NB4 (cell line): ENCODE results near the gene CYP46A1.

Experiments
- CTCF ChIP-seq: IDR thresholded peaks from one replicate; pipeline ENCODE4 v1.5.1; 2012; ENCODE audit warnings: low read depth, low read length
- MAX ChIP-seq: IDR thresholded peaks from 2 replicates; pipeline ENCODE4 v1.6.1; 2011; ENCODE audit warnings: low read depth, low read length
- POLR2A ChIP-seq: IDR thresholded peaks from 2 replicates; pipeline ENCODE4 v1.6.1; 2011; ENCODE audit warnings: mild to moderate bottlenecking; ENCODE audit not compliant: insufficient read length; ENCODE audit errors: extremely low read depth

DNA sequence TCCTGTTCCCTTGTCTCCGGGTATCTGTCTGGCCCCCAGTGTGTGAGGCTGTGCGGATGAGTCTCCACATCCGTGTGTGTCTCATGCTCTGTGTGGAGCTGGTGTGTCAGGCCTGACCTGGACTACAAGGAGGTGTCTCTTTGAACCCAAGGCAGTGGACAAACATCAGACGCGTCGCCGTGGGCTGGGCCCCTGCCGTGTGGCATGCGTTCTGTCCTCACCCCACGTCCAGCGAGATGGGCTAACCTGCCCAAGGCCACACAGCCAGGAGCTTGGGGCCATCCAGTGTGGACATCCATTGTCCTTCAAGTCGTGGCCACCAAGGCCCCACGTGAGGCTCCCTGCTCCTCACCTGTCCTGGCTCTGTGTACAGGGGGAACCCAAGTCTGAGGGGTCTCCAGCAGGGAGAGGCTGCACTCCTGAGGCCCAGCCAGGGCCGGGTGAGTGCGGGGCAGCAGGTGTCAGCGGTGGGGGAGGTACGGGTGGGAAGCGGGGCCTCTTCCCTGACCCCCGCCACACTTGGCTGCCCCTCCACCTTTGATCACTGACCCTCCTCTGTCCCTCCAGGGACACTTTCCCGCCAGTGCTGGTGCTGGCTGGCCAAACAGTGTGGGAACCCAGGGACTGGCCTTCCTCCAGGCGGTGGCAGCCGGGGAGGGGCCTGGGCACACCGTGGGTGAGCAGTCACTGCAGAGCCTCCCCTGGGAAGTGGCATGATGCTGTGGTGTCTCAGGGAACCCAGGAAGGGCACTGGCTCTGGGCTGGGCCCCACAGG, 48.5 kb downstream of the CYP46A1 start:
- TF ChIP-seq POLR2A (no peak), CTCF (no peak), MAX (no peak)
